Activated T-cell treated with anti-CD3 and anti-CD28 coated beads, Interleukin-2, amount 50 U/mL, for 4 hours (primary cell): ENCODE results near the gene RAB11FIP5. TPM values are rescaled to one million over a fixed set of nuclear protein-coding genes. Genes with fewer than 3 reads are reported as not detected.

Experiments
- ATAC-seq, 2 donors: fragments of 200-7000 bp; cut with Tn5 transposase; one replicate each; pipeline ENCODE4 v1.10.0; 2021
- DNase-seq: peaks from one replicate; pipeline ENCODE4 v3.0.0-alpha.2; 2020
- H3K27me3 Mint-ChIP-seq: one replicate; pipeline ENCODE4 v1.8.0; 2021; ENCODE audit warnings: low read depth, mixed read lengths
- H3K36me3 Mint-ChIP-seq: one replicate; pipeline ENCODE4 v1.8.0; 2022; ENCODE audit warnings: mixed read lengths; ENCODE audit not compliant: insufficient read depth
- H3K4me1 Mint-ChIP-seq: one replicate; pipeline ENCODE4 v1.8.0; 2021; ENCODE audit warnings: low read depth, mixed read lengths
- H3K4me3 Mint-ChIP-seq: one replicate; pipeline ENCODE4 v1.8.0; 2021; ENCODE audit warnings: mild to moderate bottlenecking, moderate library complexity, mixed read lengths
- H3K9me3 Mint-ChIP-seq: one replicate; pipeline ENCODE4 v1.8.0; 2021; ENCODE audit warnings: mixed read lengths
- total RNA-seq, 3 donors: library from RNA; stranded (reverse); gene quantifications; one replicate each; pipeline ENCODE4 v1.2.1, GENCODE V29; 2021

RAB11FIP5 gene
- total RNA-seq, 3 donors from 2014 or later = 4.6 to 5.1 (median 5.0) TPM

DNA sequence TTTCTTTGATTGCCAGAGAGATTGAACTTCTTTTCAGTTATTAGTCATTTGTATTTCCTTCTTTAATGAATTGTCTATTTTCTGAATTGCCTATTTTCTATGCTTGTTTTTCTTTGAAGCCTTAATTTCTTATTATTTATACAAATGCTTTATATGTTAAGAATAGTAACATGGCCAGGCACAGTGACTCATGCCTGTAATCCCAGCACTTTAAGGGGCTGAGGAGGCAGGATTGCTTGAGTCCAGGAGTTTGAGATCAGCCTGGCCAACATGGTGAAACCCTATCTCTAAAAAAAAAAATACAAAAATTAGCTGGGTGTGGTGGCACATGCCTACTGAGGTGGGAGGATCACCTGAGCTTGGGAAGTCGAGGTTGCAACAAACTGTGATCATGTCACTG lies 4.7 kb upstream of the RAB11FIP5 start:
- no peak for ATAC-seq
- DNase-seq = no peak
- Mint-ChIP-seq H3K27me3 (peaks cover 7% of the 10 kb centered on the region), H3K9me3 (no peaks in the 10 kb centered on the region), H3K4me1 (peaks cover 5% of the 10 kb centered on the region), H3K4me3 (no peak overlapping the region), H3K36me3 (no peaks in the 10 kb centered on the region)

- Mint-ChIP-seq H3K27me3 (peaks cover 7% of the 10 kb centered on the region), H3K9me3 (no peaks in the 10 kb centered on the region), H3K4me3 (no peak overlapping the region), H3K36me3 (no peaks in the 10 kb centered on the region), H3K4me1 (peaks cover 12% of the 10 kb centered on the region)
- ATAC-seq = no peak
- no peak for DNase-seq
Observed at GRCh38 chr2:73116182-73116960, 3.6 kb upstream of the RAB11FIP5 start.

DNA sequence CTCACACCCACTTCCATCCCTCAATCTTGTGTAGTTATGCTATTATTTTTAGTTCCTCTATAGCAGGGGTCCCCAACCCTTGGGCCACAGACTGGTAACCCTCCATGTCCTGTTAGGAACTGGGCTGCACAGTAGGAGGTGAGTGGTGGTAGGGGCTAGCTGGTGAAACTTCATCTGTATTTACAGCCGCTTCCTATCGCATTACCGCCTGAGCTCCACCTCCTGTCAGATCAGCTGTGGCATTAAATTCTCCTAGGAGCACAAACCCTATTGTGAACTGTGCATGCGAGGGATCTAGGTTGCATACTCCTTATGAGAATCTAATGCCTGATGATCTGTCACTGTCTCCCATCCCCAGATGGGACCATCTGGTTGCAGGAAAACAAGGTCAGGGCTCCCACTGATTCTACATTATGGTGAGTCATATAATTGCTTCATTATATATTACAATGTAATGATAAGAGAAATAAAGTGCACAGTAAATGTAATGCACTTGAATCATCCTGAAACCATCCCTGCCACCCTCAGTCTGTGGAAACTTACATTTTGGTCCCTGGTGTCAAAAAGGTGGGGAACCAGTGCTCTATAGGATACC lies 1.6 kb upstream of the RAB11FIP5 start:
- no peaks in the 10 kb centered on the region for H3K9me3 Mint-ChIP-seq

DNA sequence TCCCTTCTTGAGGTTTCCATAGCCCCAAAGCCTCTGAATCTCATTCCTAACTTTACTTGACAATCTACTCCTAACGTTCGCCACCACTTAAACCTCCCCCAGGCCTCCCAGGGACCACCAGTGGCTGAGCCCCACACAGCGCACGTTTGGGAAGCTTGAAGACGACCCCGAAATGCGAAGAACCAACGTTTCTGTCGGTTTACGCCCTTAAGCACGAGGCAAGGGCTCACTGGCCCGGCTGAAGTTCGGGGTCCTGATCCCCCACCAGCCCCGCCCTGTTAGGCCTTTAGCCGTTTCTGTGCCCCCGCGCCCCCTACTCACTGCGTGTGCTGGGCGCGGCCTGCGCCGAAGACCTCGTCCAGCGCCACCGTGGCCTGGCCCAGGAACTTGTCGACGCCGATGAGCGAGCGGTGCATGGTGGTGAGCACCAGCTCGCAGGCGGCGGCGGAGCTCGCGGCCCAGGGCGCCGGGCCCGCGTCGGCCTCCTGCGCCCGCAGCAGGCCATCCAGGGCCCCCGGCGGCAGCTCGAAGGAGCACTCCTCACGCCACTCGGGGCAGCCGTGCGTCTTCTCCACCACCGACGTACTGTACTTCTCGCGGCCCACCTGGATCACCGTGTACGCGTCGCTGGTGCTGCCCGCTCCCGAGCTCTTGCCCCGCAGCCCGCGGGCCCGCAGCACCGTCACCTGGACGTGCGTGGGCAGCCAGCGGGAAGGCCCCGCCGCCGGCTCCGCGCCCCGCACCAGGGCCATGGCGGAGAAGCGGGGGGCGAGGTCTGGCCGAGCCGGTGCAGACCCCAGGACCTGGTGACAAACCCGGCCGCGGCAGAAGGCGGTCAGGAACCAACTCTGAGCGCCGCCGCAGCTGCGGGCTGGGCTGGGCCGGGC lies 479 bp downstream of the RAB11FIP5 start:
- ATAC-seq (peak; percentile 28 to 34), DNase-seq (no peak)
- no peaks in the 10 kb centered on the region for H3K36me3 Mint-ChIP-seq
- H3K9me3 Mint-ChIP-seq = no peaks in the 10 kb centered on the region
- peak overlapping the region; percentile 79 for H3K4me3 Mint-ChIP-seq
- no peaks in the 10 kb centered on the region for H3K27me3 Mint-ChIP-seq
- peaks cover 34% of the 10 kb centered on the region for H3K4me1 Mint-ChIP-seq

More for the DNA sequence above, 1.6 kb upstream of the RAB11FIP5 start:
- Mint-ChIP-seq H3K27me3 (no peaks in the 10 kb centered on the region), H3K4me1 (peaks cover 25% of the 10 kb centered on the region), H3K4me3 (peak overlapping the region; percentile 19), H3K36me3 (no peaks in the 10 kb centered on the region)
- ATAC-seq (no peak), DNase-seq (no peak)

- no peak for ATAC-seq
- Mint-ChIP-seq H3K4me1 (peaks cover 41% of the 10 kb centered on the region), H3K27me3 (no peaks in the 10 kb centered on the region), H3K36me3 (no peaks in the 10 kb centered on the region), H3K4me3 (peak overlapping the region; percentile 79), H3K9me3 (no peaks in the 10 kb centered on the region)
- DNase-seq = no peak
Observed at GRCh38 chr2:73111073-73112025, 1.4 kb downstream of the RAB11FIP5 start.

DNA sequence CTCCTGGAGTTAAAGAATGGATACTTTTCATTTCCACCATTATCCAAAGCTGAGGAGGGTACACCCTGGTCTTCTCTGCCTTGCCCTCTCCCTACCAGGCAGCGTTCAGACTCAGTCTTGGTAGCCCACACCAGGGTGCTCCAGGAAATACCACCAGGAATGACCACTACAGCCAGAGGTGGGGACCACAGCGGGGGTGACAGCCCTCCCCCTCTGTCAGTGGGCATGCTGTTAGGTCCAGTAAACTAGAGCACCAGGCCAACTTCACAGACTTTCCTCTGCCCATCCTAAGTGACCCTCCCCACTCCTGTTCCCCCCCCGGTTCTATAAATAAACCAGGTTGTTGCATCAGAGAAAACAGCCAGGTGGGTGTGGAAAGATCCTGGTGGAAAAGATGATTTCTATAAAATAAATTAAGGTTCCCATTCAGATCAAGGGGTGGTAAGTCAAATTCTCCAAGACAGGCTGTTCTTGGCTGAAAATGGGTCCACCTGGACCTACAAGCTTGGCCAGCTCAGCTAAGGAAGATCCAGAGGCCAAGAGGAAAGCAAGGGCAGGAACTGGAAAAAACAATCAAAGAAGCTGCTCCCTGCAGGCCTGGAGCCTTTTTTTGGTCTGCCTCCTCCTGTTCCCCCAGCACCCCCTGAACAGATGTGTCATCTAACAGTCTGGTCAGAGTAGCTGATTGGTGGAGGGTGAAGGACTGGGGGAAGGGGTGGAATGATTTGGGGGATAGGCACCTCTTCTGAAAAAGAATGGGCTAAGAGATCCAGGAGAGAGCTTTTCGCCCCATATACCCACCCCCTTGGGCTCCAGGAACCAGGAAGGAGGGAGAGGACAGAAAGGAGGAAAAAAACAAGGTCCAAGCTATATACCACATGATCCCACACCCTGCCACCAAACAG lies 2.3 kb downstream of the RAB11FIP5 start:
- H3K36me3 Mint-ChIP-seq = no peaks in the 10 kb centered on the region
- DNase-seq (no peak), ATAC-seq (no peak)
- peaks cover 41% of the 10 kb centered on the region for H3K4me1 Mint-ChIP-seq
- peak overlapping the region; percentile 79 for H3K4me3 Mint-ChIP-seq
- H3K27me3 Mint-ChIP-seq = no peaks in the 10 kb centered on the region
- no peaks in the 10 kb centered on the region for H3K9me3 Mint-ChIP-seq

DNA sequence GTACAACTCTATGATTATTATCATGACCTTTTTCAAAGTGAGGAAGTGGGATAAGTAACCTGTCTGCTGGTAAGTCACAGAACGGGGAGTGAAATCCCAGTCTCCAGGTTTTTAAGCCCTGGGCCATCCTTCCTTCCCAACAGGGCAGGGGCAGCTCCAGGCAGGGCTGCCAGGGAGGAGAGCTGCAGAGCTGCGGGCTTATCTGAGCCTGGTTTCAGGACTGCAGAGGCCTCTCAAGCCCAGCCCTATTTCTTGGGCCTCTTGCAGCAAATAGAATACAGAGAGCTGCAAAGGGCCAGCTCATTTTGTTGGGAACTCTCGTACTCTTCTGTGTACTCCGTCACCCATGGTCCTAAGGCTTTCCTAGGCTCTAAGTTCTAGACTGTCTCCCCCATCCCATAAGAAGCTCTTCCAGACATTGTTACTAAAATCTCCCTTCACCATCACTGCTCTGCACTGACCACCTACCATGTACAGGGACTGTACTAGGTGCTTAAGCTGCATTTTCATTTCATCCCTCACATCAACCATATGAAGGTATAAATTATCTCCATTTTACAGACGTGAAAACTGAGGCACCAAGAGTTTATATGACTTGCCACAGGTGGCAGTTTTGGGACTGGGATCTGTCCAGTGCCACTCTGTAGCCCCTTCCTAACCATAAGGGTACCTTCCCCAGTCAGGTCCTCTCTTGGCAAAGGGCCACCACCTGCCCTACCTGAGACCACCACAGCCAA lies 3.1 kb downstream of the RAB11FIP5 start:
- no peak overlapping the region for H3K4me3 Mint-ChIP-seq
- DNase-seq (no peak), ATAC-seq (no peak)
- H3K27me3 Mint-ChIP-seq = no peaks in the 10 kb centered on the region
- H3K9me3 Mint-ChIP-seq = no peaks in the 10 kb centered on the region
- no peaks in the 10 kb centered on the region for H3K36me3 Mint-ChIP-seq
- H3K4me1 Mint-ChIP-seq = peaks cover 40% of the 10 kb centered on the region

DNA sequence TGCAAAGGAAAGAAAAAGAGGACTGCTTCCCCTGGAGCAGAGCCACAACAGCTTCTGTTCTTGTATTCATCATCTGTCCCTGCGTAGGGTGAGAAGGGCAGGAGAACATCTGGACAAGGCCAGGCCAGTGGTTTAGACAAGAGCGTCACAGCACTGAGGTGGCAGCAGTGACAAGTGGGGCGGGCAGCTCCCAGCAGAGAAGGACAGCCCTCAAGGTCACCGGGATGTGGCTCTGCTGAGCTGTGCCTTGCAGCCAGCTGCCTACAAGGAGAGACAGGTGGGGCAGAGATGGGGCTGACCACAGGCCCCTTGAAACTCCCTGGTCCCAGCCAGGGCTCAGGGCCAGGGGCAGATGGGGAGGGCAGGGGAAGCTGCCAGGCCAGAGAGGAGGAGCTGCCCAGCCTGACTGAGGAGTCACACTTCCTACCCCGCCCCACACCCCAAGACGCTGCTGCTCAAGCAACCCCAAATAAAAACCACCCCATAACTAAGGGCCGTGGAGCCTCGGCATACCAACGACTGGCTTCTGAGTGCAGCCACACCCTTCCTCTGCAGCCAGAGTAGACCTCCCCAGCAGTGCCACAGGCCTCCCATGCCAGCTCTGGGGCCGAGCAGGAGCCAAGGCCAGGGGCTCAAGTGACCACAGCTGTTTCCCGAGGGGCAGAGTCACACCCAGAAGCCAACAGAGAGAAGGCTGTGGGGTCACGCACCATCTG lies 5.4 kb downstream of the RAB11FIP5 start:
- no peak for DNase-seq
- Mint-ChIP-seq H3K27me3 (no peaks in the 10 kb centered on the region), H3K4me3 (no peak overlapping the region), H3K36me3 (no peaks in the 10 kb centered on the region), H3K9me3 (no peaks in the 10 kb centered on the region), H3K4me1 (peaks cover 45% of the 10 kb centered on the region)
- ATAC-seq = no peak

DNA sequence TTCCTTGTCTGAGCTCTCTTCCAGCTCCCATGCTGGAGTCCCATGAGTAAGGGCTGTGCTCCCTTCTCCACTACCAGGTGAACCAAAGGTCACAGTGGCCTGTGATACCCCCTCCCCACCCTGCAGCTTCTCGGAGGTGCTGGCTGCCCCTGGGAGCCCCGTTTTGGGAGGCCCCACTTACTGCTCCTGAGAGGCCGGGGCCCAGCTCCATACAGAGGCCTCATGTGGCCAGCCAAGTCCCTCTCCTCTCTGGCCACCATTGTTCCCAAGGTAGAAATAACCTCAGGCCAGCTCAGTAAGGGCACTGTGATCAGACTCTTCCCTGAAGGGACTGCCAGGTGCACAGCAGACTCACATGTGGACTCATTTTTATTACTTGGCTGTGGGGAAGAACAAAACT lies 6.0 kb downstream of the RAB11FIP5 start:
- Mint-ChIP-seq H3K9me3 (no peaks in the 10 kb centered on the region), H3K4me1 (peaks cover 45% of the 10 kb centered on the region), H3K36me3 (no peaks in the 10 kb centered on the region), H3K4me3 (no peak overlapping the region), H3K27me3 (no peaks in the 10 kb centered on the region)
- ATAC-seq (no peak), DNase-seq (no peak)

- Mint-ChIP-seq H3K27me3 (no peaks in the 10 kb centered on the region), H3K36me3 (no peaks in the 10 kb centered on the region), H3K4me3 (no peak overlapping the region), H3K4me1 (peaks cover 32% of the 10 kb centered on the region), H3K9me3 (no peaks in the 10 kb centered on the region)
- no peak for ATAC-seq
- no peak for DNase-seq
Observed at GRCh38 chr2:73105511-73105971, 7.2 kb downstream of the RAB11FIP5 start.

- ATAC-seq (no peak), DNase-seq (no peak)
- Mint-ChIP-seq H3K4me1 (peaks cover 31% of the 10 kb centered on the region), H3K27me3 (no peaks in the 10 kb centered on the region), H3K4me3 (no peak overlapping the region), H3K36me3 (no peaks in the 10 kb centered on the region), H3K9me3 (no peaks in the 10 kb centered on the region)
Observed at GRCh38 chr2:73104933-73105332, 7.8 kb downstream of the RAB11FIP5 start.

- no peaks in the 10 kb centered on the region for H3K36me3 Mint-ChIP-seq
- H3K4me1 Mint-ChIP-seq = peaks cover 24% of the 10 kb centered on the region
- no peak for DNase-seq
- H3K9me3 Mint-ChIP-seq = no peaks in the 10 kb centered on the region
- H3K27me3 Mint-ChIP-seq = no peaks in the 10 kb centered on the region
- no peak overlapping the region for H3K4me3 Mint-ChIP-seq
- ATAC-seq = no peak
Observed at GRCh38 chr2:73103018-73103542, 9.7 kb downstream of the RAB11FIP5 start.
